Activated CD4-positive, CD25-positive, alpha-beta regulatory T cell treated with anti-CD3 and anti-CD28 coated beads, Interleukin-2, amount 50 U/mL, for 16 hours (primary cell): ENCODE results near the gene PSMG4.
A peak's percentile ranks its signal among the peaks of the same experiment; 100 is the strongest.

ENCODE experiments used
- DNase-seq: peaks from one replicate; pipeline ENCODE4 v3.0.0-alpha.2; 2020; ENCODE audit warnings: low read depth, low spot score

The PSMG4 gene

GRCh38 chr6:3258720-3259490 lies at the start of gene PSMG4:
PSMG4 (plus strand) TSS chr6:3258947; CDS start chr6:3259023, 76 bp downstream.
- peak; percentile 89 for DNase-seq

DNA sequence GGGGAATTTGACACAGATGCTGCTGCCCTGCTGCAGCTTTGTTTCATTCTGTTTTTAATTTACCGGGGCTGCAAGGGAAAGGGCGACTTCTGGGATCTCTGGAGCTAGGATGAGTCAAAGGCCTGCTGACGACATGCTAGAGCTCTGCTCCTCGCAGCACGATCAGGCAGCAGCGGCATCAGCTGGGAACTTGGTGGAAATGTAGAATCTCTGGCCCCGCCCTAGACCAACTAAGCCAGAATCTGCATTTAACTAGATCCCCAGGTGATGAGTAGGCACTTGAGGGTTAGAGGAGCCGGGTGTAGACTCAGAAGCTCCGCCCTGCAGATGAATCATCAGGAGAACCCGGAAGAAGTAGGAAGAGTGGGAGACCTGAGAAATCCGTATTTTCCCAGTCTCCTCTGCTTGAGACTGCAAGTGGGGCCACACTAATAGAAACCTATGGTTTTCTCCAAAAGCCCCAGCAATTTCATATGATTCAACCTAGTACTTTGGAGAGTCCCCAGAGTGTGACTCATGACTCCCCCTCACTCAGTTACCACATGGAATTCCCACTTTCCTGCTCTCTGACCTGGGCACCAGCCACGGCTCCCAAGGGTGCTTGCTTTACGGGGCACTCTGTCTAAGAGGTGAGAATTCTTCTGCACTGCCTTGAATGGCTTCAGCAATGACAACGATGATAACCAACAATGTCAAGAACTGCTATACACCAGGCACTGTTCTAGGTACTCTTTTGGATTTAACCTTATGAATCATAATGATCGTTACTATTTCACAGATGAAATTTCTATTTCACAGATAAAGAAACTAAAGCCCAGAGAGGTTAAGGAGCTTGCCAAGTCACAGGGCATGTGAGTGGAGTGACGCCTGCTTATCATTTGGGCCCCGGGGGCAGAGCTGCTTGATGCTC lies 49.4 kb upstream of the PSMG4 start:
- DNase-seq: peak; percentile 19

GRCh38 chr6:3210024-3210610 lies 48.6 kb upstream of the PSMG4 start:
- no peak for DNase-seq

DNA sequence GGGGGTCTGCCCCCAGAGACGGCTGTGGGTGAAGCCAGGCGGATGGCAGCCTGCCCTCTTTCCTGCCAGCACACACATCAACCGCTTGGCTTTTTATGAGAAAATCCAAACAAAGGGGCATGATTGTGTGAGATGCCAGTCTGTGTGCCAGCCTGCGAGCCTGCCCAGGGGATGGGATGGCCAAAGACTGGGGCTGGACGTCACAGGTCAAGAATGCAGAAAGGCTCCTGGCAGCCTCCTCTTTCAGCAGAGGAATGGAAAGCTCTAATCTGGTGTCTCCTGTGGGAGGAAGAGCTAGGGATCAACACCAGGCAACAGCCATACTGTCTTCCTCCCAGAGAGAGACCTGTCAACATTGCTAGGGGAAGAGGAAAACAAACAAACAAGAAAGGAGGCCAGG lies 47.1 kb upstream of the PSMG4 start:
- no peak for DNase-seq

DNA sequence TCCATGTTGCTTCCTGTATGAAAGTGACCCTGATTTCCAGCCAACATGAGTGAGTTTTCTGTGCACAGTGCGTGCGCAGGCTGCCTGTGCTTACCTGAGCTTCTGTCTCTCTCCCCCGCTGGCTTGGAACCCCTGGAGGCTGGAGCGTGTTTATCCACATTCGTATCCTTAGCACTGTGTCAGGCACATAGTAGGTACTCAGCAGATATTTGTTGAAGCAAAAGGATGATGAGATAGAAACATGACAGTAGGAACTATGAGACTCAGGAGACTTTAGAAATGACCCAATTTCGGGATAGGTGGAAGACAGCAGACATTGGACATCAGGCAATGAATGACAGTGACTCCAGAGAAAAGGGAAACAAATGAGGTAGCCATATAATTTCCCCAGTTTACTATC lies 46.5 kb upstream of the PSMG4 start:
- DNase-seq: no peak

DNA sequence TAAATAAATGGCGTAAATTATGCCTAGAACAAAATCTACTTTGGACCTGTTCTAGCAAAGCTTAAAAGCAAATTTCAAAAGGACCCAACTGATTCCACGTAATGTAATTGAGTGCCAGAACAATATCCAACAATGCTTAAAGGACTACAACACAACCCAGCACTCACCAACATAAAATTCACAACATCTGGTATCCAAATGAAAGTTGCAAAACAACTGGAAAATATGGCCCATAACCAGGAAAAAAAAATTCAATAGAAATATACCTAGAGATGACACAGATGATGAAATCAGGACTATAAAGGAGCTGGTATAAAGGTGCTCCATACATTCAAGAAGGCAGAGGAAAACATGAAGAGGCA lies 45.4 kb upstream of the PSMG4 start:
- no peak for DNase-seq

DNA sequence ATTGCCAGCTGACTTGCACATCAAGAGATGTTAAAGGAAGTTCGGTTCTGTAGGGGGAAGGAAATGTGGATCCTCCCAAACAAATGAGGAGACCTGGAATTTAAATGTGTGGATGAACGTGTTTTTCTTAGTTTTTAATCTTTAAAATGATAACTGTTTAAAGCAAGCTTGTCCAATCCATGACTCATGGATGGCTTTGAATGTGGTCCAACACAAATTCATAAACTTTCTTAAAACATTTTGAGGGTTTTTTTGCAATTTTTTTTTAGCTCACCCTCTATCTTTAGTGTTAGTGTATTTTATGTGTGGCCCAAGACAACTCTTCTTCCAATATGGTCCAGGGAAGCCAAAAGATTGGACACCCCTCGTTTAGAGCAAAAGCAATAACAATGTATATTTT lies 43.8 kb upstream of the PSMG4 start:
- no peak for DNase-seq

DNA sequence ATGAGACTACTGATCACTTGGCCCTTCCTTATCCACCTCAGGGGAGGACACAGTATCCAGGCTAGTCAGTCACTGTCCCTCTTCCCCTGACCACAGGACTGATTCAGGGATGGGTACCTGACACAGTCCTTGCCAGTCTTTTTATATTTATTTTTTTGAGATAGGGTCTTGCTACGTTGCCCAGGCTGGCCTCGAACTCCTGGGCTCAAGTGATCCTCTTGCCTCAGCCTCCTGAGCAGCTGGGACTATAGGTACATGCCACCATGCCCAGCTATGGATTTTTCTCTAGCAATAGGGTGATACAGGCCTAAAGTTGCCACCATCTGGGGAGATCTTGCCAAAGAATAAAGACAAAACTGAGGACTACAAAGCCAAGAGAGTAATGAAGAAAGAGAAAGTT lies 41.5 kb upstream of the PSMG4 start:
- no peak for DNase-seq

- DNase-seq: no peak
Observed at GRCh38 chr6:3218266-3218665, 40.5 kb upstream of the PSMG4 start.

- DNase-seq: no peak
Observed at GRCh38 chr6:3220366-3220765, 38.4 kb upstream of the PSMG4 start.

DNA sequence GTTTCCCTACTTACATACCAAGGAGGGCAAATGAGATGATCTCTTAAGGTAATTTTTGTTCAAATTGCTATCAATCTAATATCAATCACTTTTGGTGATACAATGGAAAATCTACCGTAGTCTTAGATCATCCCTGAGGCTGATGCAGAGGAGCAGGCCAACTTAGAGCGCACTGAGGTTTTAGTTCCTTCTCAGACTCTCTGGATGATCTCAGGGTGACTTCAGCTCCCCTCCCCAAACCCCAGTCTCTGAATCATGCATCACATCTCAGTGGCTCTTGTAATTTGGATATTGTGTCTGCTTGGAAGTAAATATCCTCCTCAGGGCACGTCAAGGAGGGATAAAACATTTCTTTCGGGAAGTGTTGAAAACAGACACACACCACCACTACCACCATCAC lies 37.2 kb upstream of the PSMG4 start:
- DNase-seq: no peak

GRCh38 chr6:3222506-3223038 lies 36.2 kb upstream of the PSMG4 start:
- no peak for DNase-seq

GRCh38 chr6:3226042-3226441 lies 32.7 kb upstream of the PSMG4 start:
- no peak for DNase-seq

DNA sequence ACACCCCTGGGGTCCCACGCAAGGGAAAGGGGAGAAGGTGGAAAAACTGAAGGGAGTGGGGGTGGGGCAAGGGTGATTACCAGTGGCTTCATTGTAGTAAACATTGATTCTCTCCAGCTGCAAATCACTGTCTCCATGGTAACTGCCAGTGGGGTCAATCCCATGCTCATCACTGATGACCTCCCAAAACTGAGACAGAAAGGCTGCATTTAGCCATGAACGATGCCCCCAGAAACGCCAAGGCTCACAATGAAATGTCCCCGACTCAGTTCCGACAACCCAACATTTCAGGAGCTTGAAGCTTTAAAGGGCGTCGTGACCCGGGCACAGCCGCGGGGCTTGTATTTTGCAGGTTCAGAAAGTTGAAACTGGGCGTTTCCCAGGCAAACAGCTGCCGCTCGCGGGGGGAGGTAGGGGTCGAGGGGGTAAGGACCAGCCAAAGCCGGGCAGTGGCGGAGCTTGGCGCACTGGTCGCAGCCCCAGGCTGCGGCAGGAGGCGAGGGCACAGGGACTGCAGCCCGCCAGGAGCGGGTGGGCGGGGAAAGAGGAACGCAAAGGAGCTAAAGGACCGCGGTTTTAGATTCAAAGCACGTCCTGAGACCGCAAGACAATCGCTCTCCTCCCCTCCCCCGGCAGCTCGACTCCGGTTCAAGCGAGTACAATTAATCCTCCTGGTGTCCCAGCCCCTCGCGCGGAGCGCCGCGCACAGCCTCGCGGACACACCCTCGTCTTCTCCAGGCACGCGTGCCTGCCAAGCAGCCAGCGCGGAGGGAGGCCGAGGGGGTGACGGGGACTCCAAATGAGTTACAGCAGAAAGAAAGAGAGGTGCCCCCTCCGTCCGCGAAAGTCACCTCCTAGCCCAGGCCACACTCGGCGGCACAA lies 32.0 kb upstream of the PSMG4 start:
- no peak for DNase-seq

DNA sequence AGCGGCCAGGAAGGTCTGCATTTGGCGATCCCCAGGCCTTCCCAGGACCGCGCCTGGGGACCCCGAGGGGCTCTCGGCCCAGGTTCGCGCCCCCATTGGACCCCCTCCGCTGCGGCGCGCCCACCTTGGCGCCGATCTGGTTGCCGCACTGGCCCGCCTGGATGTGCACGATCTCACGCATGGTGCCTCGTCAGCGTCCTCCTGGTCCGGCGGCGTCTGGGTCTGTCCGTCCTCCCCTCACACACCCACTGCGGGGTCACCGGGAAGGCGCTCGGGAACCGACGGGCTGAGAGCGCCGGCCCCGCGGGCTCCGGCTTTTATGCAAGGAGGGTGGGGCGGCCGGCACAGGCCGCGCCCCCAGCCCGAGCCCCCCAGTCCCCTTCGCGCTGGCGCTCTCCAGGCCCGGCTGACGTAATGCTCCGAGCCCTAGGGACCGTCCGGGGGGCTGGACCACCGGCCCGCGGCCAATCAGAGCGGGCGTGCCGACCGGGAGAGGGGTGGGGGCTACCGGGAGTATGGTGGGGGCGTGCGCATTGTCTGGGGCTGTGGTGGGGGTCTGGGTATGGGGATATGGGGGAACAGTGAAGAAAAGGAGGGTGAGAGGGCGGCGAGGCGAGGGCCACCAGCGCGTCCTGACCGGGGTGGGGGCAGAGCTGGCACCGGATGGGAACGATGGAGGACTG lies 31.2 kb upstream of the PSMG4 start, which contains the start of gene TUBB2B:
Gene TUBB2B (minus strand): TSS at position 291 of the 683 bp plus-strand sequence. CDS start 110 bp downstream, at position 181.
- DNase-seq: no peak

DNA sequence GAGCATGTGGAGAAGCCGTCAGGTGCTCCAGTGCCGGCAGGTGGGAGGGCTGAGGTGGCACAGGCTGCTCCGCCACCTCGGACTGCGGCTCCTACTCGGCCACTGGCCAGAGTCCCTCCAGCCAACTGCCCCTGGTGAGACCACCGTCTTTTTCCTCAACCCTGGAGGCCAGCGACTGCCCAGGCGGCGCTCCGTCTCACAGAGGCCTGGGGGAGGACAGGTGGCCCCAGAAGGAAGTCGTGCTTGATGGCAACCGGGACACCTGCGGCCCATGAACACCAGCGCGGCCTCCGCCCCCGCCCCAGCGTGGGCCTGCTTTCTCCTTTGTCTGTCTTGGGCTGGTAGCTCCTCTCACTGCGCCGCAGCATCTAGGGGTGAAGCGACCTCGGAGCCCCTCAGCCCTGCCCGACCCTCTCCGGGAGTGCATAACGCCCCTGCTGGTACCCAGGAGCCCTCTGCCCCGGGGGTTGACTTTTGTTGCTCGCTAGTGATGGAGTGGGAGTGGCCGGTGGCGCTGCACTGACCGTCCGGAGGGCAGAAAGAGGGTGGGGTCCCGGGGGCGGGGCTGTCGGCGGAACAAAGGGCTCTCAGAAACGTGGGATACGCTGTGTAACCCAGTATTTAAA lies 30.6 kb upstream of the PSMG4 start:
- DNase-seq: no peak

GRCh38 chr6:3228771-3229565 lies 29.8 kb upstream of the PSMG4 start:
- DNase-seq: no peak

DNA sequence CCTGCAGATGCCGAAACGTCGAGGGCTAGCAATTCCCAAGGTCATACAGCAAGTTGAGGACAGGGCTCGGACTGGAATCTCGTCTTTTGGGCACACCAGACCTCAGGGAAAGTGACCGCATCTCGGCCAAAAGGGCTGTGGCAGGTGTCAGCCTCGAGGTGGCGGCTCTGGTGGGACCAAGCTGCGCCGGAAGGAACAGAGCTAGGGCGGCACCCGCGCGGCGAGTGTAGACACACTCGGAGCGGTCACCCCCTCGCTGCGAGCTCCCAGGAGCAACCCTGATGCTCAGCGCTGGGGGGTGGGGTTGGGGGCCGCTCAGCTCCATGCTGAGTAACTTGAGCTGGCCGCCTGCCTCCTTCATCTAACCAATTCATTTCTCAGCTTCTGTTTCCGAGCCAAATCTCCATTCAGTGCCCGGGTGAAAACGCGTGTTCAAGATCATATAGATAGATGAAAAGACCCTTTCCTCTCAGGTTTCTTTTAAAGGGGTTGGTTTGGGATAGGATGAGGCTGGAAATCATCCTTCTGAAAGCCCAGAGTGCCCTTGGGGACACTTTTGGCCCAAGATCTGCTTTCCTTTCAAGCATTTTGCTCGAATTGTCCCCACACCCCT lies 29.1 kb upstream of the PSMG4 start:
- DNase-seq: no peak
